Measurements from ENCODE around the gene VILL.
"Not testable (repeated sequence)": the region's sequence is repeated elsewhere in the genome, so short reads cannot be mapped to it uniquely, and the experiment has no call there.

The VILL gene

DNA sequence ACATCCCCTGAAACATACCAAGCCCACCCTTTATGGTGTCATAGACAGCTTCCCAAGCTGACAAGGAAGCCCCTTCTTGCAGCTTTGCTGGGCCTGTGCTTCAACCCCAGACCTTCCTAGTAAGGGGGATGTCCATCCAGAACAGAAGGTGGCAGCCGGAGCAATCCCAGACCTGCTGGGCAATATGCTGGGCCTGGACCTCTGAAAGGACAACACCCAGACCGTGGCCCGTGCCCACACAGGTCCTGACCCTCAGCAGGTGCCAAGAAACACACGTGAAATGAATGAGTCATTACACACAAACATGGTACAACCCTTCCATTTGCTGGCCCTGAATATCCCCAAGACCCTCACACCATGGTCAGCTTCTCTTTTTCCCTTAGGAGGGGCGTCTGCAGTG, 19.8 kb upstream of the VILL start:
- TF ChIP-seq POLR2A (IDR thresholded peaks at IDR 0.05; ENCODE audit: low read length), result no peak
- TF ChIP-seq GATA1 (IDR thresholded peaks at IDR 0.05; ENCODE audit: low read depth, low read length), result no peak
- DNase-seq, result no peak

DNA sequence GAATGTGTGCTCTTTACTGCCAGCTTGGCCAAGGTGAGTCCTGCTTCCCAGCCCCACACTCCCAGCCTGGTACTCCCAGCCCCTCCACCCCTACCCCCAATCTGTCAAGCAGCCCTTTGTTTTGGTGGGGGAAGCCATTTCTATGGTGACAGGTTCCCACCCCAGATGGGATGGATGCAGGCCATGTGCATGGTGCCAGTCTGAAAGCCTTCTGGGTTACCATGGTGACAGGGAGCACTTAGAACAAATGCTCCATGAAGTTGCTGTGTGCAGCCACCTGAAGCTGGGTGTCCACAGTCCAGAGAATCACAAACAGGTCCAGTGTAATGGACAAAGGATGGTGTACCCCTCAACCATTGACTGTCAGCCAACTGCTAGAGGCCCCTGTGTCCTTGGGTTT, 19.1 kb upstream of the VILL start:
- no peak for DNase-seq

DNA sequence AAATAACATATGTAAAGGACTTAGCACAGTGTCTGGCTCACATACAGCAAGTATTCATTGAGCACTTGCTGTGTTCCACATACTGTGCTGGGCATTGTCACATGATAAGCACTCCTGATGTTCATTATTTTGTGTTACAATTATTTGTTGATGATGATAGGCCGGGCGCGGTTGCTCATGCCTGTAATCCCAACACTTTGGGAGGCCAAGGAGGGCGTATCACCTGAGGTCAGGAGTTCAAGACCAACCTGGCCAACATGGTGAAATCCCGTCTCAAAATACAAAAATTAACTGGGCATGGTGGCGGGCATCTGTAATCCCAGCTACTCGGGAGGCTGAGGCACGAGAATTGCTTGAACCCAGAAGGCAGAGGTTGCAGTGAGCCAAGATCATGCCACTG, 18.5 kb upstream of the VILL start:
- not testable (repeated sequence) for DNase-seq

More for the DNA sequence above, 19.1 kb upstream of the VILL start:
- no peak for TF ChIP-seq POLR2A (IDR thresholded peaks at IDR 0.05; ENCODE audit: low read length)
- TF ChIP-seq GATA1 (IDR thresholded peaks at IDR 0.05; ENCODE audit: low read depth, low read length), result no peak

DNA sequence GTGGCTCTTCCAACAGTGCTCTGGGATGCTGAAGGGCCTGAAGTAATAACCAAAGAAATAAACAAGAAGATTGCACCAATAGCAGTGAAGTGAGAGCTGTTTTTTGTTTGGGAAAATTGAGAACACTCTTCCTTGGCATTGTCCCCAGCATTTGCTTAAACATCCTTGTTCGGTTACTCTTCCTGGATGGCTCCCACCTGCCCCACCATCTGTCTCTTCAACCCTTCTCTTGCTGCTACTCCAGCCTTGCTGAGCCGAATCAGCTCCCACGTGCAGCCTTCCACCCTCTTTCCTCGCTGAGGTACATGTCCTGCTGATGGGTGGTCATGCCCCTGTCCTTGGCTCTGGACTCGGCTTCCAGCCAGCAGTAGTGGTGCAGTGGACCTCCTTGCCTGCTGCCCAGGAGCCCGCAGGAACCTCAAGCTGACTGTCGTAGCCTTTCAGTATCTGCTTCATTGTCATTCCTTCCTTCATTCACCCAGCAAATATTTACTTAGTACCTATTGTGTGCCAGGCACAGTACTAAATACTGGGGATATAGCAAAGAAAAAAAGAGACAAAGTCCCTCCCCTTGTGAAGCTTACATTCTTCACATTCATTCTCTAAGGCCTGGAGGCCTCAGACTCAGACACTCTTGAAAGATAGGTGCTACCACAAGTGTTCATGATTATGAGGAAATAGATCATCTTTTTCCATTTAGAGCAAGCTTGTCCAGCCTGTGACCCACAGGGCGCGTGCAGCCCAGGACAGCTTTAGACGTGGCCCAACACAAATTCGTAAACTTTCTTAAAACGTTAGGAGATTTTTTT, 17.1 kb upstream of the VILL start:
- TF ChIP-seq GATA1 (IDR thresholded peaks at IDR 0.05; ENCODE audit: low read depth, low read length), result no peak
- DNase-seq, result no peak

DNA sequence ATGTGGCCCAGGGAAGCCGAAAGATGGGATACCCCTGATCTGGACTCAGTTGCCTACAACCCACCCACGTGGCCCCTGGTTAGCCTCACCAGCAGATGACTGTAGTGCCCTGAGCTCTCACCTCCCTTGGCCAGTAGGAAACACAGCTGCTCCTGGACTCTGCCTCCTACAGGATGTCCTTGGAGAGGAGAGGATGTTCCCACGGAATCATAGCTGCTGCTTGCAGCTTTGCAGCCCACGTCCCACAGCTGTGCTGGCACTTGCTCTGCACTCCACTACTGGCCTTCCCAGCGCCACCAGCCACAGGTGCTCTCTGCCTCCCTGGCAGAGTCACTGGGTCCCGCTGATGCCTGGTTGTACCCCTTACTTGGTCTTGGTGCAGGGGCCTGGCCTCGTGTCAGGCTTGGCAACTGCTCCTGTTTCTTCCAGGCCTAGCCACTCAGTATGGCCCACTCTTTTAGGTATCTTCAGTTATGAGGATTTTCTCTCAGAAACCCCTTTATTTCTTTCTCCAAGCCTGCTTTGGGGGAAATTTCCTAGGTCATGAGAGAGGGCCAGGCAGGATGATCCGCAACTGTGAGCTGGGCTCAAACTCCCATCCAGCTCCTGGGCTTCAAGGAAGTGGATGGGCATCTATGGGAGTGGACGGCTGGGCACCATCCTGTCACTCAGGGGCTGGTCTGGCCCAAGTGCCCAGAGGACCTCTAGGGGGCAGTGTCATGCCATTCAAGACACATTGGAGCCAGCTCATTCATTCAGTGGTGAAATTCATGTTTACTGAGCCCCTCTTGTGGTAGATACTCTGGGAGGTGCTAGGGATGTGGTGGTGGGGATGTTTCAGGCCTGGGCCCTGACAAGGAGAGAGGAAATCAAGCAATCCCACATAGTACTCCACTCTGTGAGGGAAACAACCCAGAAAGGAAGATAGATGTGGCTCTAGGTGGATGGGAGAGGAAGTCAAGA, 16.2 kb upstream of the VILL start:
- DNase-seq, result peak; percentile 67 to 81
- TF ChIP-seq POLR2A (IDR thresholded peaks at IDR 0.05; ENCODE audit: low read length) (no peak), GATA1 (IDR thresholded peaks at IDR 0.05; ENCODE audit: low read depth, low read length) (no peak)

DNA sequence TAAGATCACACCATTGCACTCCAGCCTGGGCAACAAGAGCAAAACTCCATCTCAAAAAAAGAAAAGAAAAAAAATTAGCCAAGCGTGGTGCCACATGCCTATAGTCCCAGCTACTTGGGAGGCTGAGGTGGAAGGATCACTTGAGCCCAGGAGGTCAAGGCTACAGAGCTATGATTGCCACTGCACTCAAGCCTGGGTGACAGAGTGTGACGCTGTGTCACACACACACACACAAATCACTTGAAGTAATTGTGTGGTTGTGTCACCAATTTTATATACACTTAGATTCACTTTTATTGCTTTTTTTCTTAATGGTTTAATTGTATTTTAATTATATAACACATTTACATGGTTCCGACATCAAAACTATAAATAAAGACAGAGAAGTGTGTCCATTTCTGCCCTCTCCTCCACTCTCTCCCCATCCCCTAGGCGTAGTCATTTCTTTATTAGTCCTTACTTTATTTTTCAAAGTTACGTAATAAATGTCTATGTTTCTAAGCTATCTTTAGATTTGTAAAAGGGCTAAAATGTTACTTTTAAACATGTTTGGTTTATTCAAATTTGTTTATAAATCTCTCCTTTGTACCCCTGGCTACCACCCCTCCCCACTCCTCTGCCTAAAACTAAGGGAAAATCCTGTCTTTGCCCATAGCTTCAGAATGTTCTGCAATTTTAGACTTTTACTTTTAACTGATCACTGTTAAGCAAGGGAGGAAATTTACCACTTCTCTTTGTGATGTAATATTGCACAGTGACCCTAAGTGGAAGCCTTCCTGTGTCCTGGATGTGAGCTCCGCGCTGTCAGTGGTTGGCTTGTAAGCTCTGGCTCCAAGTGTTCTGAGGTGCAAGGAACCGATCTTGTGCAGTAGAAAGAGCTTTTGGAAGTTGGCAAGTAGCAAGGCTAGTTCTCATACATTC, 10.8 kb upstream of the VILL start:
- TF ChIP-seq POLR2A (IDR thresholded peaks at IDR 0.05; ENCODE audit: low read length) (no peak), GATA1 (IDR thresholded peaks at IDR 0.05; ENCODE audit: low read depth, low read length) (no peak)
- DNase-seq, result no peak

DNA sequence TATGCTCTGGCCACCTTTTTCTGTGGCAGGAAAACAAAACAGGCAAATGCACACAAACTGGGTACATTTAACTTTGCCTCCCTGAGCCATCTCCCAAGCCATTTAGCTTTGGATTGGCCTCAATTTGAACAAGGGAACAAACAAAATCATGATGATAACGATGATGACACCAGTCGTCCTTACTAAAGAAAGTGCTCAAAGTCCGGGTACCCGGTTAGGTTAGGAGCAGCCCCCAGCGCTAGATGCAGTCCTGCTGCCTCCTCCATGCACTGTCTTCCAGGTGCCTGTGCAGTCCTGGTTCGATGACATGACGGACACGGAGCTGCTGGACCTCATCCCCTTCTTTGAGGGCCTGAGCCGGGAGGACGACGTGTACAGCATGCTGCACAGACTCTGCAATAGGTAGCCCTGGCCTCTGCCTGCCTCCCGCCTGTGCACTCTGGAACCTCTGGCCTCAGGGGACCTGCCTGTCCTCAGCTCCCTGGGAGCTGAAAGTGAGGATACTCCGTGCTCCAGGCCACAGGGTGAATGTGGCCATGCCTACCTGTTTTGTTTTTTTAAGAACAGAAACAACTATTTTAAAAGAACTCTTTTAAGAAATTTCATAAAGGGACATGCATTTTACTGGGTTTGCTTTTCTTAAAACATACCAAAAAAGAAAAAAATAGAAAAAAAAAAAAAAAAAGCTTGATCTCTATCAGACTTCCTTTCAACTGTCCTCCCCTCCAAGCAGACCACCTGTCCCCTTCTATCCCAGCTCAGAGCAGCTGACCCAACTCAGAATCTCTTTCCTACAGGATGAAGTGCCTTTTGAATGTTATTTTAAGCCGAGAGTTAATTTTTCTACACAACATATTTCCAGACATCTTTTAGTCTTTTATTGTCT, 9.9 kb upstream of the VILL start:
- TF ChIP-seq GATA1 (IDR thresholded peaks at IDR 0.05; ENCODE audit: low read depth, low read length), result no peak
- no peak for TF ChIP-seq POLR2A (IDR thresholded peaks at IDR 0.05; ENCODE audit: low read length)
- no peak for DNase-seq

DNA sequence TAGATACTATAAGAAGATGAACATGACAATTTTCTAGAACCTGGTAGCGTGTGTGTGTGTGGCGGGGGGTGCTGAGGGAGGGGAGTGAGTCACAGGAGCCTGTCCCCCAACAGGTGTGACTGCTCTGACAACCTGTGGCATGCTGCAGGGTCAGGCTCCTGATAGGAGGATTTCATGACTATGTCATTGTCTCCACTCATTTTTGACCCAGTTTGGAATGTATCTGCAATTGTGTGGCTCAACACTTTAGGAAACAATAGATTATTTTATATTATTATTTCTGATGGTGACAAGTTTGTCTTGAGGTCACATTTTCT, 9.3 kb upstream of the VILL start:
- TF ChIP-seq GATA1 (IDR thresholded peaks at IDR 0.05; ENCODE audit: low read depth, low read length), result no peak
- TF ChIP-seq POLR2A (IDR thresholded peaks at IDR 0.05; ENCODE audit: low read length), result no peak
- DNase-seq, result no peak

DNA sequence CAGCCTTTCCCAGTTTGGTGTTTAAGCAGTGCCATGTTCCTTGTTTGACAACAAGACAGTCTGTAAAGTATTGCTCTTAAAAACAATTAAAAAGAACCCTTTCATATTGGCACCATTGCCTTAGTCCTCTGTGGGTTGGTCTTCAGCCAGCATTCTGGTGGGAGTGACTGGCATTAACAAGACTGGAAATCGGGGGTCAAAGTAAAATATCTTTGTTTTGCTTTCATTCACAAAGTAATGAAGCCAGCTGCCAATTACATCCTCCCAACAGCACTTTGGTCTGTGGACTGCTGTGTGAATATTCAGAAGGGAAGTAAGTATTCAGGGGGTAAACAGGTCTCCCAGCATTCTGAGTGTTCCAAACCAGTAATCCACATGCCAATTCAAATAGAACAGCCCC, 8.3 kb upstream of the VILL start:
- TF ChIP-seq POLR2A (IDR thresholded peaks at IDR 0.05; ENCODE audit: low read length), result no peak
- TF ChIP-seq GATA1 (IDR thresholded peaks at IDR 0.05; ENCODE audit: low read depth, low read length), result no peak
- no peak for DNase-seq

DNA sequence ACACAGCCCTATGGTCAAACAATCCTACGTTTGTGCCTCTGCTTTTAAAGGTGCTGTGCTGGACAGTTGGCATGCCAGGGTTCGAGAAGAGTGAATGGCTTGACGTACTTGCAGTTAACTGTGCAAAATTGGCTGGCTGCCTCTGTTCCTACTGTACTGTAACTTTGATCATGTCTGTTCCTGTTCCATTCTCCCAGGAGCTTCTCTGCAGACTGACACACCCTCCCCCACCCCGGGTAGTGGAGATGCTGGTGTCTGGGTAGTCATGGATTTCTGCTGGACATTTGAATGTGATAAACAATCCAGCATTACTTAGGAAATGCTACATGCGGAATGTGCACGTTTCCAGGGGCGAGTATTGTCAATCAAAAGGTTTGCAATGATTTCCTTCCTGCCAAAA, 6.5 kb upstream of the VILL start:
- TF ChIP-seq POLR2A (IDR thresholded peaks at IDR 0.05; ENCODE audit: low read length) (no peak), GATA1 (IDR thresholded peaks at IDR 0.05; ENCODE audit: low read depth, low read length) (no peak)
- DNase-seq, result no peak

DNA sequence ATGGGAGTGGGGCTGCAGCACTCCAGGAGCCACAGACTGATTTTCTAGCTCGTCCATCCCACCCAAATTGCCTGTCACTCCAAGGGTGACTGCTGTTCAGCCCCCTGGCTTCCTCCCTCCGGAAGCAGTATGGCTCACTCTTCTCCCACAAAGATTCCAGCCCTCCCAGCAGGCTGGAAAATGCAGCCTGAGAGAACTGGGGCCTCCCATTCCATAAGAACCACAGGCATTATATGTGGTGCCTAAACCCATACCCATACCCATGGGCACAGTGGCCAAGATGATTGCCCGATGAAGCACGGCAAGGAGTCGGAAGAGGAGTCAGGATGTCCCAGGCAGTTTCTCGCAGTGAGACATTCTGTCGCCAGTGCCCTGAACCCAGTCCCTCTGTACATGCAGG, 6.0 kb upstream of the VILL start:
- TF ChIP-seq POLR2A (IDR thresholded peaks at IDR 0.05; ENCODE audit: low read length) (no peak), GATA1 (IDR thresholded peaks at IDR 0.05; ENCODE audit: low read depth, low read length) (no peak)

DNA sequence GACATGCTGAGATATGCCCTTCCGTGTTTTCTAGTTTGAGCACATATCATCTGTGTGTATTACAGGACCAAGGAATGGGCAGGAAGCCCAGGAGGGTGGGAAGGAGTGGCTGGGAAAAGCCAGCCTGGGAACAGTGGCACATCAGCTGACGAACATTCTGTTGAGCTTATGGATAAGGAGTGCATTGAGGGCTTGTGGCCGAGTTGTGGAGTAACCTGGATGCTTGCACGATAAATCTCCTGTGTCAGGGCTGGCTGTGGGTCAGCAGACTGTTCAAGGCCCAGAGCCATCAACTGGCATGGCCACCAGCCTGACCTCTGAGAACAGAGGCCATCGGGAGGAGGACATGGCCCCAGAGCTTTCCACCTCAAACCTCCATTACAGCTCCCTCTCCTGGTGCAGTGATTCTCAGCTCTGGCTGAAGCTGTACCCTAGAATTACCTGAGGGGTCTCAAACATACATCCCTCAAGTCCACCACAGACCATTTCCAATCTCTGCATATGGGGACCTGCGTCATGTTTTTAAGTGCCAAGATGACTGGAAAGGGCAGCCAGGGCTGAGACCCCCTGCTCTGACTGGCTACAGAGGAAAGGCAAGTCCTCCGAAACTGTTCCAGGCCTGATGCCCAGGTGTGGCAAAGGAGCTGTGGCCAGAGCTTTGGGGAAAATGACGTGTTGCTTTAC, 4.8 kb upstream of the VILL start:
- no peak for DNase-seq
- no peak for TF ChIP-seq POLR2A (IDR thresholded peaks at IDR 0.05; ENCODE audit: low read length)

More for the DNA sequence above, 6.0 kb upstream of the VILL start:
- DNase-seq, result no peak
